GM18511 (cell line): ENCODE data around the gene PRKRIP1.
"Not testable (repeated sequence)": the region's sequence is repeated elsewhere in the genome, so short reads cannot be mapped to it uniquely, and the experiment has no call there.

Experiments used
- ATAC-seq: cut with Tn5 transposase; IDR thresholded peaks from one replicate; pipeline ENCODE4 v1.9.1; 2021; ENCODE audit warnings: mild to moderate bottlenecking, moderate library complexity; ENCODE audit not compliant: unreplicated experiment

Gene PRKRIP1

GRCh38 chr7:102395873-102396709 is at the start of gene PRKRIP1:
Gene PRKRIP1 (plus strand): TSS chr7:102396363. CDS start chr7:102396412, 49 bp downstream.
- peak; percentile 99 for ATAC-seq

GRCh38 chr7:102346983-102347382 is 49.2 kb upstream of the PRKRIP1 start:
- ATAC-seq: not testable (repeated sequence)

- not testable (repeated sequence) for ATAC-seq
Measured at GRCh38 chr7:102356344-102356743, 39.8 kb upstream of the PRKRIP1 start, which contains the start of gene SPDYE6. Gene SPDYE6 (minus strand): TSS chr7:102356444. CDS start chr7:102356023, 421 bp downstream.

GRCh38 chr7:102363549-102364393 is 32.4 kb upstream of the PRKRIP1 start:
- ATAC-seq: peak; percentile 99

GRCh38 chr7:102364394-102364886 is 31.7 kb upstream of the PRKRIP1 start:
- ATAC-seq: not testable (repeated sequence)

GRCh38 chr7:102365390-102365789 is 30.8 kb upstream of the PRKRIP1 start:
- ATAC-seq: not testable (repeated sequence)

GRCh38 chr7:102370038-102370437 is 26.1 kb upstream of the PRKRIP1 start:
- not testable (repeated sequence) for ATAC-seq

GRCh38 chr7:102372796-102373195 is 23.4 kb upstream of the PRKRIP1 start:
- not testable (repeated sequence) for ATAC-seq

- no peak for ATAC-seq
Measured at GRCh38 chr7:102376964-102377466, 19.1 kb upstream of the PRKRIP1 start.

GRCh38 chr7:102380837-102381236 is 15.3 kb upstream of the PRKRIP1 start:
- ATAC-seq: not testable (repeated sequence)

- not testable (repeated sequence) for ATAC-seq
Measured at GRCh38 chr7:102381696-102382425, 14.3 kb upstream of the PRKRIP1 start.

GRCh38 chr7:102387064-102387463 is 9.1 kb upstream of the PRKRIP1 start:
- no peak for ATAC-seq

- no peak for ATAC-seq
Measured at GRCh38 chr7:102389810-102390209, 6.4 kb upstream of the PRKRIP1 start.

- ATAC-seq: no peak
Measured at GRCh38 chr7:102390697-102391484, 5.3 kb upstream of the PRKRIP1 start.

- ATAC-seq: no peak
Measured at GRCh38 chr7:102392330-102392729, 3.8 kb upstream of the PRKRIP1 start.

- ATAC-seq: no peak
Measured at GRCh38 chr7:102393467-102393866, 2.7 kb upstream of the PRKRIP1 start.

- no peak for ATAC-seq
Measured at GRCh38 chr7:102395592-102395872, 631 bp upstream of the PRKRIP1 start.

GRCh38 chr7:102396710-102397019 is 502 bp downstream of the PRKRIP1 start:
- ATAC-seq: peak; percentile 15

- ATAC-seq: no peak
Measured at GRCh38 chr7:102398543-102398942, 2.4 kb downstream of the PRKRIP1 start.

- no peak for ATAC-seq
Measured at GRCh38 chr7:102400360-102400759, 4.2 kb downstream of the PRKRIP1 start.
